ENCODE results near the gene MYMK.

The MYMK gene

DNA sequence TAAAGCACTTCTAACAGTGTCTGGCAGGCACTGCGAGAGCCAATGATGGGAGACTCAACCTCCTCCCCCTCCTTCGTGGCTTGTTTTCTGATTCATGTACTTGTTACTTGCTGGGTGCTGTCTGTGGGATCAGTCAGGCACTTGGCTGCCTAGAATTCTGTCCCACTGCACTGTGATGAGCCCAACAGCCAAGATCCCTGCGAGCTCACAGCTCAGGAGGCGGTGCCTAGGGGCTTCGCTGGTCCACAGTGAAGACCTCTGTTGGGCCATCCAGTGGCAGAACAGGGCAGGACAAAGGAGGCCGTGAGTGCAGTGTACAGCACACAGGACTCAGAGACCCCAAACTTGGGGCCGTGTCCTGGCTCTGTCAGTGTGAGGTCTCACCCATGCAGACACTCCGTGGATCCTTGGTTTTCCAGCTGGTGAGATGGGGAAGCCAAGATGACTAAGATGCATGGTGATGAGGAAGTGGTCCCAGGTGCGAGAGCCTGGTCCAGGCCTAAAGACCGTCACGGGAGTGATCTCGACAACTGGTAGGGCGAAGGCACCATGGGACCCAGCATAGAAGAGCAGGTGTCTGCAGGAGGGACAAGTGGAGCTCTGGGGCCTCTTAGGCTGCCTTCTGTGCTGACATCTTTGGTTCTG is 19.5 kb downstream of the MYMK start:
- DNase-seq (ENCODE audit: low read depth in 2 of 2) = no peak

DNA sequence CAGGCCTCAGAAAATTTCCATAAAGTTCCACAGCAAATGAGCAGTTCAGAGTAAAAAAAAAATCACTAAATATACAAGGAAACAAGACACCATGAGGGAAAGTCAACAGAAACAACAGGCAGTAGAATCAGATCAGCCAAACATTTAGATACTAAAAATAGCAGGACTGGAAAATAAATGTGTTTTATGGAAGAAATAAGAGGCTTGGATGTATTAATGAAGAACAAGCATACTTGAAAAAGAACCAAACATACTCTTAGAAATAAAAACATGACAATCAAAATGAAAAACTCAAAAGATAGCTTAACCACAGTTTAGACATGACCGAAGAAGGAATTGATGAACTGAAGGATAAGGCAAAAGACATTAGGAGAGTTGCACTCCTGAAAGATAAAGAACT is 22.6 kb downstream of the MYMK start:
- DNase-seq (ENCODE audit: low read depth in 2 of 2) = no peak

DNA sequence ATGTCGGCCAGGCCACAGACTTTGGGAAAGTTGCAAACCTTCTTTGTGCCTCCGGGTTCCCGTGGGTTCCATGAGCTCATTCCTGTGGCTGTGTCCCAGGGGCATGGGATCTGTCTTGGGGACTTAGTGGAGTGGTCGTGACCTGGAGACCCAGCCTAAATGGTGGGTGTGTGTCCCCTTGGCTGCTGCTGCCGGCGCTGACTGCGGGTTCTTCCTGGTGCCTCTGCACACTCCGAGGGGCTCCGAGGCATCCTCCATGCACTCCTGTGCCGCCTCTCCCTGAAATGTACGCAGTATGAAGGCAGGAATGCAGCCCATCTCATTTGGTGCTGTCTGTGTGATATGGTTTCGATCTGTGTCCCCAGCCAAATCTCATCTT is 24.9 kb downstream of the MYMK start:
- DNase-seq (ENCODE audit: low read depth in 2 of 2) = no peak

DNA sequence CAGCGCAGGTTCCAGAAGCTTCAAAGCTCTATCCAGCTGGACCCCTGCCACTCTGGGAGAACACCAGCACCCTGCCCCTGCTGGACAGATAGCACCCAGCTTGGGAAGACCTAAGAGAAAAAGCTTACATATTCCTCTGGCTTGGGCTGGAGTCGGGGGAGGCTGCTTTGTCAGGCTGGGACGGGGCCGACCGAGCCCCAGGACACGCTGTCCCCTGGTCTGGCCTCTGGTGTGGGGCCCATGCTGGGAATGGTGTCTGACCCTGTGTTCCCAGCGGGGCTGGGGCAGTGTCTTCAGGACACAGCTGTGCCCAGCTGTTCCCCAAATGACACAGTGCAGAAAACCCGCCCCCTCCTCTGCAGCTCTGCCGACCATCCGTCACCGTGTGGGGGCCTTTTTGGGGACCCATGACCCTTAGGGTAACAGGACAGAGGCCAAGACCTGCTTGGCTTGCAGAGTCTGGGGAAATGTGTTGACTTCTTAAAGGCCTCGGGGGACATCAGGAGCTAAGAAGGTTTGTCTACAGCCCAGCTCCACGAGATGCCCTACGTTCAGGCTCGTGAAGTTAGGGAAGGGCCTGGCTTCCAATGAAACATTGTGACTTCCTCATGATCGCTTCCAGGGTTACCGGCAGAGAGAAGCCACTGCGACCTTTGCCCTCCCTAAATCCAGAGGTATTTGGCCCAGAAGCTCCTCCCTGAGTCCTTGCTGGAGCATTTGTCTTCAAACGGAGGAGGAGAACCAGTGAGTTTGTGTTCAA is 25.4 kb downstream of the MYMK start:
- DNase-seq (ENCODE audit: low read depth in 2 of 2) = no peak

DNA sequence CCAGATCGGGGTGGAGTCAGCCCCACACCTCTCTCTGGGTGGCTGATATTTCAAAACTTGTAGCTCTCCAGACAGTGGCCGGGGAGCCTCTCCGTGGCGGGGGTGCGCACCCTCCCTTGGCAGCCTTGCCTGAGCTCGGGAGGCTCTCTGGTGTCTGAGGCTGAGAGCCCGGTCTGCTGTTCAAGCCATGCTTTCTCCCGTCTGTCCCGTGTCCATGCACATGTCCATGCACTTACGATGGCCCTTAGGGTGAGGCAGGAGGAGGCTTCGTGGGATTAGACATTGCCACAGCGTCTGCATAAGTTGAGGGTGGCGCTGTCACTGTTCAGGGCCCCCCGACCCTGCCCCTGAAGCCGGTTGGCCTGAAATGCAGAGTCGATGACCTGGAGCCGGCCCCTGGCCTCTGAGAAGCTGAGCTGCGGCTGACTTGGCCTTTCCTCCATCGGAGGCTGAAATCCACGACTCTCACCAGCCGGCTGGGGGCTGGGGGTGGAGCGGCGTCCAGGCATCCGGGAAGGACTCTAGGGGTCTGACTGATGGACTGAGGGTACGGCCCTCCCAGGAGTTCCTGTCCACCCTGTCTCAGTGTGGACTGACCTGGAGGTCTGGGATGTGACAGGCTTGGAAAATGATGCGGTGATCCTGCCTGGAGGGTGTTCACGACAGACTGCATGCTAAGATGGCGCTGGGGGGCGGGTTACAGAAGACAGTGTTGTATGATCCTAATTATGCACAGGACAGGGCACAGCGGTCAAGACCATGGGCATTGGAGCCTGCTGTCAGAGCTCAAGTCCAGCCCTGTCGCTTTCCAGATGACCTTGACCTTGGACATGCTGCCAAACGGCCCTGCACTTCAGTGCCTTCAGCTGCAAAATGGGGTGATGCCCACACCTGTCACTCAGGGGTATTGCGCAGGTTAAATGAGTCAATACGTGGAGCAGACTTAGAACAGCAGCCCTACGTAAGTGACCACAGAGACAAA is 27.6 kb downstream of the MYMK start:
- DNase-seq (ENCODE audit: low read depth in 2 of 2) = no peak

DNA sequence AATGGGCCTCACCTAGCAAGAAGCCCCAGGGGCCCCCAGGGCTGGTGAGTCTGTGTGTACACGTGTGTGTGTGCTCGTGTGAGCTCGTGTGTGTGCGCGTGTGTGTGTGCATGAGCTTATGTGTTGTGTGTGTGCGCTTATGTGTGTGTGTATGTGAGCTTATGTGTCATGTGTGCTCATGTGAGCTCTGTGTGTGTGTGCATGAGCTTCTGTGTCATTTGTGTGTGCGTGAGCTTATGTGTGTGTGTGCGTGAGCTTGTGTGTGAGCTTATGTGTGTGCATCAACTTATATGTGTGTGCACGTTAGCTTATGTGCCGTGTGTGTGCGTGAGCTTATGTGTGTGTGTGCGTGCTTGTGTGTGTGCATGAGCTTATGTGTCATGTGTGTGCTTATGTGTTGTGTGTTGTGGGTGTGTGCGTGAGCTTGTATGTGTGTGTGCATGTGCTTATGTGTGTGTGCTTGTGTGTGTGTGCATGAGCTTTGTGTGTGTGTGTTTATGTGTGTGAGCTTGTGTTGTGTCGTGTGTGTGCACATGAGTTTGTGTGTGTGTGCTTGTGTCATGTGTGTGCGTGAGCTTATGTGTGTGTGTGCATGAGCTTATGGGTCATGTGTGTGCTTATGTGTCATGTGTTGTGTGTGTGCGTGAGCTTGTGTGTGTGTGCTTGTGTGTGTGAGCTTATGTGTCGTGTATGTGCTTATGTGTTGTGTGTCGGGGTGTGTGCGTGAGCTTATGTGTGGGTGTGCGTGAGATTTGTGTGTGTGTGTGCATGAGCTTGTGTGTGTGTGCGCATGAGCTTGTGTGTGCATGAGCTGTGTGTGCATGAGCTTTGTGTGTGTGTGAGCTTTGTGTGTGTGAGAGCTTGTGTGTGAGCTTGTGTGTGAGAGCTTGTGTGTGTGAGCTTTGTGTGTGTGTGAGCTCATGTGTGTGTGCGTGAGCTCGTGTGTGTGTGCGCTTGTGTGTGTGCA is 29.1 kb downstream of the MYMK start:
- DNase-seq (ENCODE audit: low read depth in 2 of 2) = no peak

DNA sequence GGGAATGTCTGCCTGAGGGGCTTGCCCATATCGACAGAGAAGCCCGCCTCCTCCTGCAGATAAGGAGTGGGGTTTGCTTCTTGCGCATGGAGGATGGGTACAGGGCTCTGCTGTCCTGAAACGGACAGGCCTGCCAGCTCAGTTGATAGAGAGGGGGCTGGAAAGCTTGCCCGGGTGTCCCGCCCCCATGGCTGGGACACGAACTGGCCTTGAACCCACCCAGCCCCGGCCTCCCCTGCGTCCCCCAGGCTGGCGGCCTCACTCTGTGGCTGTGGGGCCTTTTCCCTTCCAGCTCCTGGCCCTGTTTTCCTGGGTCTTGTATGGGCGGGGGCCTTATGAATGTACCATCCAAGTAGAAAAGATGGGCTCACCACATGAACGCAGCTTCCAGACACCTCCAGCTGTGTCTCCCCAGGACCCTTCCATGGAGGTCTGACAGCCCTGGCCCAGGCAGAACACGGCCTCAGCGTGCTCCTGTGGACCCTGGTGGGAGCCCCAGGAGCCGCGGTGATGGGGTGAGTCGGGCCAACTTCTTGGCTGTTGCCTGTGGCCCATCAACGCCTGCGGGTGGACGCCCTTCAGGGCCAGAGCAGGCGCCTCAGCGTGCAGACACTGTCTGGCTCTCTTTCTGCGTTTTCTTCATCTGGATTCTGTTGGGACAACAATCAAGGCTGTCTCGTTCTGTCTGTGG is 30.0 kb downstream of the MYMK start:
- no peak for DNase-seq (ENCODE audit: low read depth in 2 of 2)

DNA sequence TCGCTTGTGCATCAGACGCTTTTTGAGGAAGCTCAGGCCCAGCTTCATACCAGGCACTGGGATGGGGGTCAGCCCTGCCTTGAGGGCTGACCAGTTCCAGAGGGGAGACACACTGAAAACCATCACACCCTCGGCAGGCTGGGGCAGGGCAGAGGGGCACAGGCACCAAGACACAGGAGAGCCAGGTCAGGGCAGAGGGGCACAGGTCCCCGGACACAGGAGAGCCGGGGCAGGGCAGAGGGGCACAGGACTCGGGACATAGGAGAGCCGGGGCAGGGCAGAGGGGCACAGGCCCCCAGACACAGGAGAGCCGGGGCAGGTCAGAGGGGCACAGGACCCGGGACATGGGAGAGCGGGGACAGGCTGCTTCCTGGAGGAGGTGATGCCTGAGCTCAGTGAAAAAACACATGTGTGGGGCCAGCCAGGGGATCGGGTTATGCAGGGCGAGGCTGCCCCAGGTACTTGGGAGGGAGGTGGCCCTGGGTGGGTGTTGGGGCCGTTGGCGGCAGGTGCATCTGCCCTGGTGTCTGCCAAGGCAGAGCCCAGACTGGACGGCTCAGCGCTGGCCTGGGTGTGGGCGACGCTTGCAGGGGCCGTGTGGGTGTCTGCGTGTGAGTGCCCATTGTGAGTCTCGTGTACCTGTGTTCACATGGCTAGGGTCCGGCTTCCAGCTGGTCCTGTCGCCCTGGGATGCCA is 30.8 kb downstream of the MYMK start:
- DNase-seq (ENCODE audit: low read depth in 2 of 2) = no peak

DNA sequence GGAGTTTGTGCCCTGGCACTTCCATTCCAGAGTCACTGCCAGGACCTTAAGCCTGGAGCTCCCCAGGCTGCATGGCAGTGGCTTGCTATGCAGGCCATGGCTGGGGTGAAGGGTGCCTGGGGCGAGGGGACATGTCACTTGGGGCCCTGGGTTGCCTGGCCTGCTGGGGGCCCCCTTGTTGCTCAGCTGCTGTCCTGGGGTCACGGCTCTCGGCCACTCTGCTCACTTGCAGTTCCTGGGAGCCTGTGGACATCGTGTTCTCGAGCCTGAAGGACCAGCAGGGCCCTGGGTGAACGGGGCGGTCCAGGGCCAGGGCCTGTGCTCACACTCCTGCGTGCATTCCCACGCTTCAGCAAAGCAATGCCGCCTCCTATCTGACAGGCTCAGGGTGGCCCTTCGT is 31.3 kb downstream of the MYMK start:
- DNase-seq (ENCODE audit: low read depth in 2 of 2) = no peak

DNA sequence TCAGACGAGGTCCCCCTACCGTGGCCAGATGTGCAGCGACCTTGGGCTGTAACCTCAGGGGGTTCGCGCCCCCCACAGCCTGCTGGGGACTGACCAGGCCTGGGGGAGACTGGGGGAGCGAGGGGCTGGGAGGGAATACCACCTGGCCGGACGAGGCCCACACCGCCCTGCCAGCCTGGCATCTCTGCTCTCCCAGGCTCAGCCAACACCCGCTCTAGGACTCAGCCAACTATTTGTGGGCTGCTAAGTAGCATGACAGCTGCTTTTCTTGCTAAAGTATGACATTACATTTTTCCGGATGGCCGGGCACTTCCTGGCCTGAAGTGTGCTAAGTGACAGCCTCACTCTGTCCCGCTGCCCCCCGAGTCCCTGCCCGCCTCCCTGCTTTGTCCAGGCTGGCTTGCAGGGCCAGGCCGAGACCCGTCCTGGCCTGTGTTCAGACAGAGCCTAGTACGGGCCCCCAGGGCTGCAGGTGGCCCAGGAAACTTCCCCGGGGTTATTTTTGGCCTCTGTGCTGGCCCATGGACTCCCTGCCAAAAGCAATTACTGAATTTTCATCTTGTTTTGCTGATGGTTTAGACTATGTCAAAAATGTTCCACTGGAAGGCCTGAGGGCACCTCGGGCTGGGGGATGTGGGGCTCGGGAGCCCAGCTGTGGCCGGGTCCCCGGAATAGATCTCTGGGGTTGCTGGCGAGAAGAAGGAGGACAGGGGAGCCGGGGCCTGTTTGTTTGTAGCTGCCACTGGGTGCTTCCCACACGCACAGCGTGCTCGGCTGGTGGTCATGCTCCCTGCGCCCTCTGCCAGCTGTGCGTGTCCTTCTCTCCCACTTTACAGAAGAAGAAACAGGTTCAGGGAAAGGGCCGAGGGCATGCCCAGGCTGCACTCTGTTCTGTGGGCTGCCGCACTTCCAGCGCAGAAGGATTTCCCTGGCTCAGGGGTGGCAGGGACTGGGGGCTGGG is 32.4 kb downstream of the MYMK start:
- DNase-seq (ENCODE audit: low read depth in 2 of 2) = no peak

DNA sequence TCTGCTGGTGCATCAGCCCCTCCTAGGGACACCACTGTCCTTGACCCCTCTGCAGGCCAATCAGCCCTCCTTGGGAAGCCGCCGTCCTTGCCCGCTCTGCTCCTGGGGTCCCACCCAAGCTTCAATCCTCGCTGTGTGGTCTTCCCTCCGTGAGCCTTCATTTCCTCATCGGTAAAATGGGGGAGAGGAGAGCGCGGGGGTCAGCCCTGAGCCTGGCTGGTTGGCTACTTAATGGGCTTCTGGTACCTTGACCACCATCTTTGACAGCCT is 33.2 kb downstream of the MYMK start:
- no peak for DNase-seq (ENCODE audit: low read depth in 2 of 2)

DNA sequence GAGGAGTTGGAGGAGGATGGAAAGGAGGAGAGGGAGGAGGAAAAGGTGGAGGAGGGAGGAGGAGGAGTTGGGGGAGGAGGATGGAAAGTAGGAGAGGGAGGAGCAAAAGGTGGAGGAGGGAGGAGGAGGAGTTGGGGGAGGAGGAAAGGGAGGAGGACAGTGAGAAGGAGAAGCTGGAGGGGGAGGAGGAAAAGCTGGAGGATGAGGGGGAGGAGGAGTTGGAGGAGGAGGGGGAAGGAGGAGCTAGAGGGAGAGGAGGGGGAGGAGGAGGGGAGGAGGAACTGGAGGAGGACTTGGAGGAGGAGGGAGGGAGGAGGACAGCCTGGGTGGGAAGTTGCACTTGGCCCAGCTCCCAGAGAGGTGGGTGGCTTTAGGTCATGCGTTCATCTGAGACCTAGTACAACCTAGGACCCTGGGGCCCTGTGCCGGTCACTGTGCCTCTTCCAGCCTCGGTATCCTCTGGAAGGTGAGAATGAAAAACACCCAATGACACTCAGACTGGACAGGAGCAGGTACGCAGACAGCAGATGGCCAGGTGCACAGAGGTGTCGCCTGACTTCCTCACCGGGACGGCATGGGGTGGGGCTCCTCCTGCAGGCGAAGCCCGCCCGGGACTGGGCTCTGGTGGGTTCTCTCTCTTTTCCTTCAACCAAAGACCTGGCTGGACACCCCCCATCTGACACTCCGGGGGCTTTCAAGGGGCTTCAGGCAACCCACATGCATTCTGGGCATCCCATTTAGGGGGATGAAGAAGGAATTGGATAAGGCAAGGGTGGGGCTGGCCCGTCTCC is 33.7 kb downstream of the MYMK start:
- DNase-seq (ENCODE audit: low read depth in 2 of 2) = no peak

DNA sequence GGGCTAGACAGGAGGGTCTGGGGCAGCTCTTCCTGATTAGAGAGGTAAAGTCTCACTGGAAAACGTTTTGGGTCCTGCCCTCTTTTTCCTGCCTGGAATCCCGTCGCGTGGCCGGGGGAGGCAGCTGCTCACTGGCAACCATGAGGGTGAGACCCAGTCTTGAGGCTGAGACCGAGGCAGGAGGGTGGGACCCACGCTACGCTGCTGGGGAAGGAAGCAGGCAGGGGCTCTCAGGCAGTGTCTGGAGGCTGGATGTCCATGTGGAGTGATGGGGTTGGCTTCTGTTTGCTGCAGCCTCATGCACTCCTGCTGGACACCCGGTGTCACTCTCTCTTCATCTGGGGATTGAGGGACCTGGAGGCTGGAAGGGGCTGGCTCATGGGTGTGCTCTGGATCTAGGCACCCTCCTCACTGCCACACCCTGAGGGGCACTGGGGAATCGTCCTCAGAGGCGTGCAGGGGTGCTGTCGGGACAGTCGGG is 34.5 kb downstream of the MYMK start:
- DNase-seq (ENCODE audit: low read depth in 2 of 2) = no peak

DNA sequence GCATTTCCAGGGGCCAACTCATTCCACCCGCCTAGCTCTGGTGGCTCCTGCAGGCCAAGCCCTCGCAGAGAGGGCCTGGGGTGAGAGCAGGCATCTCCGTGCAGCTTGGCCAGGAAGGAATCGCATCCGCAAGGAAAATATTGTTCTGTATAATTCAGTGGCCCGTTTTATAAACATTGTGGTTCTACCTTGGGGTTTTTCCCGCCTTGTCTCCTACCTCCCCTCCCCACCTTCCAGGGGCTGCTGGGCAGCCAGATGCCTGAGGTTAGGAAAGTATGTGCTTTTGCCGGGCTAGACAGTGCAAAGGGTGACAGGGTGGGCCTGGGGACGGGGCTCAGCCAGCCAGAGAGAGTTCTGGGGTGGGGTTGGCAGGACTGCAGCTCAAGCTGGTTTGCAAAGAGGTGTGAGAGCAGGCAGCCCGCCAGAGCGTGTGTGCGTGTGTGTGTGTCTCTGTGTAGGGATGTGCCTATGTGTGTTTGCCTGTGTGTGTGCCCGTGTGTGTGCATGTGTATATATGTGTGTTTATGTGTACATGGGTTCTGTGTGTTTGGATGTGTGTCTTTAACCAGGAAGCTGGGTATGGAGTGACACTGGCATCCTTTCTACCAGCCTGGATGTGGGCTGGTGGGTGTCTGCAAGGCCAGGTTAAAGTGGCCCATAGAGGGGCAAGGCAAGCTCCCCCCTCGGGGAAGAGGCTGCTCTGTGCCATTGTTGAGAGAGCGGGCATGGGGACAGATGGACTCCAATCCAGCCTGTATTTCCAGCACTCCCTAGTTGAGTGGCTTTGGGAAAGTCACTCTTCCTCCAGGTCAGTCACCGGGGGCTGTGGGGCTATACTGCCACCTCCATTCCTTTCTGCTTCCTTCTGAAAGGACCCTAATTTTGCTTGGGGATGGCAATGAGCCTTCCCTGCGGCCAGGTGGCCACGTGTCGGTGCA is 35.2 kb downstream of the MYMK start:
- no peak for DNase-seq (ENCODE audit: low read depth in 2 of 2)

DNA sequence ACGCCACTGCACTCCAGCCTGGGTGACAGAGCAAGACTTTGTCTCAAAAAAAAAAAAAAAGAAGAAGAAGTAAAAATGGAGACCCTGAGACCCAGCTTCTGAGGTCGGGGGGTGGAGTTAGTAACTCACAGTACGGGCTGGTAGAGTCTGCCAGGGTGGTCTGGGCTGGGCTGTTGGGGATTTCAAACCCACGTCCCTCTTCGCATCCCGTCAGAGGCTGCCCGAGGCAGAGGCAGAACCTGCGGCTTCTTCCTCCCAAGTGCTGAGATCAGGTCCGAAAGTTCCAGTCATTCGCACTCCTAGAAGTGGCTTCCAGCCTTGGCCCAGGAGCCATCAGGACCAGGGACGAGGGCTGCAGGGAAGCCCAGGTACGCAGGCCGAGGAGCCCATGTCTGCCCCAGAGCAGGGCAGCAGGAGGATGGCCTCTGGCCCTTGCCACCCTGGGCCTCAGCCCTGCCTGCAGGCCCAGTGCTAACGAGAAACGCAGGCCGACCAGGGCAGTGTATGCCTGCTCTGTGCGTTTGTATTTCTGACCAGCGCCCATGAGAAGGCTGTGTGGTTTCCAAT is 36.0 kb downstream of the MYMK start:
- DNase-seq (ENCODE audit: low read depth in 2 of 2) = no peak

DNA sequence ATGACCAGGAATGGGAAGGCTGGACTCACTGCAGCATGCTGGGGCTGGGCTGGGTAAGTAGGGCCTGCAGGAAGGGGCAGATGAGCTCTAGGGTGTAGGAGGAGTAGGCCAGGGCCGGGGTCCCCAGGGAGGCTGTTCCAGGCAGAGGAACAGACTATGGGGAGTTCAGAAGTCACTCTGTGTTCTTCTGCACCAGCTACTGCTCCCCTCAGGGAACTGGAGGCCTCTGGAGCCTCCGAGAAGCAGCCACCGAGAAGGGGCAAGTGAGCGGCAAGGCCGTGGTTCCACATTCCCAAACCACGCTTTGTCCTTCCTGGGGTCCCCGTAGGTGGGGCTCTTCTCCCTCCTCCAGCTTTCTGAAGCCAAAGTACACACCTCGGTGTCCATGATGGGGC is 37.4 kb downstream of the MYMK start:
- DNase-seq (ENCODE audit: low read depth in 2 of 2) = no peak
